ENCODE measurements around the gene NAAA. TPM values are rescaled to one million over a fixed set of nuclear protein-coding genes. Genes with fewer than 3 reads are reported as not detected.

Gene NAAA
- total RNA-seq, 2 experiments from 2014 or later, result 31.7 to 32.2 TPM

DNA sequence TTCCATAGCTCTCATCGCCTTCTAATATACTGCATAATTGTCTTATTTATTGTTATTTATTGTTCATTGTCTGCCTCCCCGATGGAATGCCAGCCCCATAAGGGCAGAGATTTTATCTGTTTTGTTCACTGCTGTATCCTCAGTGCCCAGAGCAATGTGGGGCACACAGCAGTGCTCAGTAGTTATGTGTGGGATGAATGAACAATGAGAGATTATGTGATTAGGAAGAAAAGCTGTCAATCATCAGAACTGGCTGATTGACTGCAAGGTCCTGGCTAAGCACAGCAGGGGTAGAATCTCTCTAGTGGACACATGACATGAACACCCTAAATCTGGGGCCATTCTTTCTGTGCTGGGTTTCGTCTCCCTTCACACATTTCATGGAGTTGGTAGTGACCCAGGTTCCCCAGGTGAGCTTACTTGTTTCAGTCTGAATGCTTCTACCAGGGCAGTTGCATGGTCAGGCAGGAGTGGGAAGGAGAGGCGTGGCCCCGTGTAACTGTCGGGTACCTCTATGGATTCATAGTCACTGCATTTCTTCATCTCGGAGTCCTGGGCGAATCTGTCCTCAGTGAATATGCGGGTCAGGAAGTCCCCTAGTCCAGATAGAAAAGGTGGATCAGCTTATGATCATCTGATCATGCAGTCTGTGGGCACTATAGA lies 51.1 kb downstream of the NAAA start:
- intact Hi-C loops (cut with micrococcal nuclease), result no loop called here
- ChIA-PET POLR2A (no interaction called here), CTCF (interaction anchor here (1.2 kb wide), 1 partner anchor 298 kb away, joined by 3 read pairs; no protein-coding TSS in a partner anchor)
- no peaks in the 10 kb centered on the region for H3K36me3 Mint-ChIP-seq
- no peak overlapping the region for H3K4me3 Mint-ChIP-seq
- H3K4me1 Mint-ChIP-seq (ENCODE audit: low read depth), result no peaks in the 10 kb centered on the region
- H3K27me3 Mint-ChIP-seq, result no peaks in the 10 kb centered on the region
- H3K9me3 Mint-ChIP-seq, result no peaks in the 10 kb centered on the region
- DNase-seq, result no peak
- H3K27ac Mint-ChIP-seq, result no peak overlapping the region

- Mint-ChIP-seq H3K36me3 (no peaks in the 10 kb centered on the region), H3K27me3 (no peaks in the 10 kb centered on the region), H3K27ac (no peak overlapping the region), H3K4me3 (no peak overlapping the region), H3K9me3 (no peaks in the 10 kb centered on the region), H3K4me1 (ENCODE audit: low read depth) (no peaks in the 10 kb centered on the region)
- intact Hi-C loops (cut with micrococcal nuclease), result no loop called here
- ChIA-PET CTCF (interaction anchor here (2.1 kb wide), 1 partner anchor 9 kb away, joined by 11 read pairs; no protein-coding TSS in a partner anchor), POLR2A (no interaction called here)
- no peak for DNase-seq
These were observed 54.7 kb downstream of the NAAA start for GRCh38 chr4:75886104-75886503.

DNA sequence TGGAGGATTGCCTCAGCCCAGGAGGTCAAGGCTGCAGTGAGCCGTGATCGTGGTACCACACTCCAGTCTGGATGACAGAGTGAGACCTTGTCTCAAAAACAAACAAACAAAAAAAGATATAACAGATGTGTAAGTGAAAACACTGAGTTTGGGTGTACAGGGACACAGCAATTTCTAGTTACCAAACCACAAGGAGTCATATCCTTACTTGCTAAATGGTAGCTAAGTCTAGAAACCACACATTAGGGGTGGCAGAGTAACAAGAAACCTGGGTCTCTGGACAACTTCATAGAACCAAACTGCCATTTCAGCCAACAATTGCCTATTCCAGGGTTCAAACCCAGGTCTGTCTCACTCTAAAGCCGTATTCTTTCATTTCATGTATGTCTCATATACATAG lies 59.3 kb downstream of the NAAA start:
- no peak for DNase-seq
- intact Hi-C loops (cut with micrococcal nuclease), result no loop called here
- Mint-ChIP-seq H3K27ac (no peak overlapping the region), H3K27me3 (no peaks in the 10 kb centered on the region), H3K4me3 (no peak overlapping the region), H3K36me3 (no peaks in the 10 kb centered on the region), H3K4me1 (ENCODE audit: low read depth) (no peaks in the 10 kb centered on the region), H3K9me3 (no peaks in the 10 kb centered on the region)
- CTCF ChIA-PET, result interaction anchor here (1.8 kb wide), 1 partner anchor 14 kb away, joined by 8 read pairs; no protein-coding TSS in a partner anchor
- POLR2A ChIA-PET, result no interaction called here

DNA sequence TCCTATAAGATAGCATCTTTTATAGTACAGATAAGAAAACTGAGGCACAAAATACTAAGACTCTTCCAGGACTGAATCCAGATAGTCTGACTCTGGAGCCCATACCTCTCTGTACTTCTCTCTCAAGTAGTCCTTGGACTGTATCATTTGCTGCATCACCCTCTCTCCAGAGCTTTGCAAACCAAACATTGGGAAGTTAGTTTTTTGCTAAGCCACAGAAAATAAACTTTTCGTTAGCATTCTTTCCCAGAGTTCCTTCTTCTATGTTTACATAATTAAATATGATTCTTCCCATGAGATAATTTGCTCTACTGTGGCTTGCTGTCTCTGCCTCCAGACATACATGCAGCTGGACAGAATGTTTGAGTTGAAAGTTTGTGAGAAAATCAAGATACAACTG lies 60.5 kb downstream of the NAAA start:
- ChIA-PET CTCF (interaction anchor here (0.8 to 2.0 kb wide), 2 partner anchors 15 to 34 kb away, joined by 3 to 11 read pairs; no protein-coding TSS in a partner anchor), POLR2A (no interaction called here)
- H3K9me3 Mint-ChIP-seq, result no peaks in the 10 kb centered on the region
- intact Hi-C loops (cut with micrococcal nuclease), result no loop called here
- no peaks in the 10 kb centered on the region for H3K27me3 Mint-ChIP-seq
- no peak overlapping the region for H3K4me3 Mint-ChIP-seq
- no peak overlapping the region for H3K27ac Mint-ChIP-seq
- DNase-seq, result no peak
- no peaks in the 10 kb centered on the region for H3K4me1 Mint-ChIP-seq (ENCODE audit: low read depth)
- H3K36me3 Mint-ChIP-seq, result no peaks in the 10 kb centered on the region

GRCh38 chr4:75878246-75878756 lies 62.5 kb downstream of the NAAA start:
- Mint-ChIP-seq H3K9me3 (no peaks in the 10 kb centered on the region), H3K4me1 (ENCODE audit: low read depth) (no peaks in the 10 kb centered on the region)

GRCh38 chr4:75876218-75876617 lies 64.6 kb downstream of the NAAA start:
- ChIA-PET CTCF (no interaction called here), POLR2A (no interaction called here)
- Mint-ChIP-seq H3K4me1 (ENCODE audit: low read depth) (no peaks in the 10 kb centered on the region), H3K27ac (no peak overlapping the region), H3K9me3 (no peaks in the 10 kb centered on the region), H3K27me3 (no peaks in the 10 kb centered on the region), H3K36me3 (no peaks in the 10 kb centered on the region), H3K4me3 (no peak overlapping the region)
- no peak for DNase-seq
- intact Hi-C loops (cut with micrococcal nuclease), result no loop called here

More at GRCh38 chr4:75878246-75878756, 62.5 kb downstream of the NAAA start:
- Mint-ChIP-seq H3K4me3 (no peak overlapping the region), H3K27ac (no peak overlapping the region), H3K27me3 (no peaks in the 10 kb centered on the region), H3K36me3 (no peaks in the 10 kb centered on the region)
- ChIA-PET POLR2A (no interaction called here), CTCF (interaction anchor here (1.5 kb wide), 1 partner anchor 15 kb away, joined by 4 read pairs; no protein-coding TSS in a partner anchor)
- intact Hi-C loops (cut with micrococcal nuclease), result no loop called here
- DNase-seq, result no peak

GRCh38 chr4:75869100-75869499 lies 71.7 kb downstream of the NAAA start:
- H3K4me1 Mint-ChIP-seq (ENCODE audit: low read depth), result no peaks in the 10 kb centered on the region
- DNase-seq, result no peak
- no peaks in the 10 kb centered on the region for H3K36me3 Mint-ChIP-seq
- H3K9me3 Mint-ChIP-seq, result no peaks in the 10 kb centered on the region
- no peak overlapping the region for H3K4me3 Mint-ChIP-seq
- no peak overlapping the region for H3K27ac Mint-ChIP-seq
- intact Hi-C loops (cut with micrococcal nuclease), result no loop called here
- no peaks in the 10 kb centered on the region for H3K27me3 Mint-ChIP-seq
- CTCF ChIA-PET, result interaction anchor here (1.0 kb wide), 1 partner anchor 24 kb away, joined by 3 read pairs; no protein-coding TSS in a partner anchor
- POLR2A ChIA-PET, result interaction anchor here (1.0 kb wide), 1 partner anchor 71 kb away, joined by 3 read pairs; no protein-coding TSS in a partner anchor

GRCh38 chr4:75867130-75867529 lies 73.7 kb downstream of the NAAA start:
- Mint-ChIP-seq H3K27me3 (no peaks in the 10 kb centered on the region), H3K9me3 (peaks cover 2% of the 10 kb centered on the region), H3K36me3 (no peaks in the 10 kb centered on the region), H3K27ac (no peak overlapping the region), H3K4me3 (no peak overlapping the region), H3K4me1 (ENCODE audit: low read depth) (no peaks in the 10 kb centered on the region)
- CTCF ChIA-PET, result interaction anchor here (0.6 kb wide), 1 partner anchor 21 kb away, joined by 3 read pairs; no protein-coding TSS in a partner anchor
- POLR2A ChIA-PET, result no interaction called here
- intact Hi-C loops (cut with micrococcal nuclease), result no loop called here
- DNase-seq, result no peak

Other genes with a start within 250 kb of the NAAA start
- 10 to 100 TPM; 57.3 to 59.0 TPM for gene USO1, start 216.4 kb downstream of the NAAA start, total RNA-seq
- gene PPEF2, start 38.6 kb downstream of the NAAA start, total RNA-seq, result under 1 TPM in 1 of 2 experiments, not detected in 1; 0.40 TPM
- gene SDAD1, start 49.9 kb upstream of the NAAA start, total RNA-seq, result 10 to 100 TPM; 35.9 to 40.5 TPM
- gene CXCL9, start 66.5 kb upstream of the NAAA start, total RNA-seq, result under 1 TPM; 0.10 to 0.14 TPM
- under 1 TPM; 0.36 to 0.51 TPM for gene CXCL10, start 82.5 kb upstream of the NAAA start, total RNA-seq
- gene CXCL11, start 95.1 kb upstream of the NAAA start, total RNA-seq, result not detected
- under 1 TPM in 1 of 2 experiments, not detected in 1; 0.36 TPM for gene ART3, start 133.7 kb upstream of the NAAA start, total RNA-seq
- gene NUP54, start 207.4 kb upstream of the NAAA start, total RNA-seq, result 10 to 100 TPM; 51.3 to 55.9 TPM

Data from activated CD4-positive, alpha-beta memory T cell treated with anti-CD3 and anti-CD28 coated beads for 36 hours (primary cell).